NT2/D1 (cell line): ENCODE data around the gene BPGM.

Source experiments
- SUZ12 ChIP-seq: IDR thresholded peaks from 2 replicates; pipeline ENCODE4 v1.6.1; 2011; ENCODE audit not compliant: insufficient read length, insufficient read depth; ENCODE audit errors: extremely low read depth
- YY1 ChIP-seq: IDR thresholded peaks from 2 replicates; pipeline ENCODE4 v1.6.1; 2011; ENCODE audit not compliant: insufficient read length, insufficient read depth

GRCh38 chr7:134601459-134601858, 45.2 kb upstream of the BPGM start:
- TF ChIP-seq YY1 (no peak), SUZ12 (no peak)
